PC-3 (cell line): Measurements from ENCODE around the gene SLC25A17. TPM values are rescaled to one million over a fixed set of nuclear protein-coding genes. Genes with fewer than 3 reads are reported as not detected.

Source experiments
- ATAC-seq: fragments of 200-7000 bp; cut with Tn5 transposase; 2 replicates; pipeline ENCODE4 v1.9.1; 2020; ENCODE audit warnings: mild to moderate bottlenecking, moderate library complexity
- BruUV-seq: library from RNA; stranded (reverse); fragments of 400-500 nt; replicated peaks from 2 replicates; lab custom pipeline; 2021; lab: Mats Ljungman, UMichigan
- CTCF ChIA-PET: fragments of 300-600 bp; sonication (Branson Sonifier 250); formaldehyde crosslinking; loops from one replicate; lab custom pipeline; 2022; ENCODE audit warnings: antibody characterized with exemption; lab: Charles Lee
- POLR2A ChIA-PET: fragments of 300-600 bp; sonication (Branson Sonifier 250); formaldehyde crosslinking; loops from one replicate; lab custom pipeline; 2022; ENCODE audit warnings: antibody characterized with exemption; ENCODE audit not compliant: unreplicated experiment; lab: Charles Lee
- DNase-seq: peaks from one replicate; pipeline ENCODE4 v3.0.0-alpha.2; 2015
- H2AFZ ChIP-seq: fragments of 300-600 bp; sonication (generic); 2 replicates; pipeline ENCODE4 v1.6.0; 2016; ENCODE audit warnings: antibody characterized with exemption, low read length
- H3F3A ChIP-seq: fragments of 300-600 bp; sonication (generic); one replicate; pipeline ENCODE4 v1.6.0; 2017; ENCODE audit warnings: antibody characterized with exemption, low read length, control low read depth, mild to moderate bottlenecking; ENCODE audit not compliant: unreplicated experiment
- H3K27ac ChIP-seq: fragments of 300-600 bp; sonication (generic); 2 replicates; pipeline ENCODE4 v1.5.1; 2016; ENCODE audit warnings: mild to moderate bottlenecking, low read length
- H3K27me3 ChIP-seq: fragments of 300-600 bp; sonication (generic); 2 replicates; pipeline ENCODE4 v1.6.1; 2016; ENCODE audit warnings: low read length, mixed read lengths
- H3K36me3 ChIP-seq: fragments of 300-600 bp; sonication (generic); 2 replicates; pipeline ENCODE4 v1.6.1; 2016; ENCODE audit warnings: low read depth, mixed run types, low read length, mixed read lengths
- H3K4me1 ChIP-seq: fragments of 300-600 bp; sonication (generic); 2 replicates; pipeline ENCODE4 v1.5.1; 2016; ENCODE audit warnings: low read length; ENCODE audit not compliant: insufficient read depth
- H3K4me2 ChIP-seq: fragments of 300-600 bp; sonication (generic); 2 replicates; pipeline ENCODE4 v1.6.0; 2016; ENCODE audit warnings: low read length
- H3K4me3 ChIP-seq: fragments of 300-600 bp; sonication (generic); 2 replicates; pipeline ENCODE4 v1.5.1; 2016; ENCODE audit warnings: mild to moderate bottlenecking, low read length, mixed read lengths
- H3K79me2 ChIP-seq: fragments of 300-600 bp; sonication (generic); 2 replicates; pipeline ENCODE4 v1.6.1; 2017; ENCODE audit warnings: low read length, mixed read lengths
- H3K9ac ChIP-seq: fragments of 300-600 bp; sonication (generic); 2 replicates; pipeline ENCODE4 v1.6.0; 2016; ENCODE audit warnings: mild to moderate bottlenecking, low read length
- H3K9me2 ChIP-seq: fragments of 300-600 bp; sonication (generic); replicated peaks from 2 replicates; pipeline ENCODE4 v1.6.1; 2016; ENCODE audit warnings: mixed run types, low read length, mixed read lengths
- H3K9me3 ChIP-seq: fragments of 300-600 bp; sonication (generic); 2 replicates; pipeline ENCODE4 v1.6.1; 2016; ENCODE audit warnings: low read length, mixed read lengths
- H4K20me1 ChIP-seq: fragments of 300-600 bp; sonication (generic); 2 replicates; pipeline ENCODE4 v1.6.1; 2016; ENCODE audit warnings: low read length, mixed read lengths
- EZH2 ChIP-seq: fragments of 300-600 bp; sonication (generic); IDR thresholded peaks from one replicate; pipeline ENCODE4 v1.6.1; 2017; ENCODE audit warnings: antibody characterized with exemption, mild to moderate bottlenecking, low read length; ENCODE audit not compliant: unreplicated experiment
- EZH2phosphoT487 ChIP-seq: fragments of 300-600 bp; sonication (generic); IDR thresholded peaks from 2 replicates; pipeline ENCODE4 v1.6.1; 2018; ENCODE audit warnings: mild to moderate bottlenecking, antibody characterized with exemption, low read length, borderline replicate concordance
- intact Hi-C: fragments of 100-400 bp; cut with micrococcal nuclease; formaldehyde crosslinking; loops from 2 replicates; pipeline ENCODE4 v1.9.0; 2023
- total RNA-seq: library from RNA; depleted of rRNA; stranded (reverse); fragments of >200 nt; gene quantifications from 2 replicates; pipeline ENCODE4 v1.2.3, GENCODE V29; 2014
- TF ChIP-seq, protein P1 (sequence below): fragments of 300-600 bp; sonication (generic); conservative IDR thresholded peaks from 2 replicates; pipeline ENCODE4 v1.5.1; 2017; ENCODE audit warnings: antibody characterized with exemption, low read depth, mild to moderate bottlenecking, low read length

The SLC25A17 gene
- total RNA-seq, 1 experiment from 2014 or later, result 18.3 TPM

GRCh38 chr22:40758390-40758789 lies 60.8 kb downstream of the SLC25A17 start:
- peak overlapping the region; percentile 39 for H3K27ac ChIP-seq
- 0 out of 2 replicates have a peak overlapping the region, but pooled peaks have one; percentile 32 for H2AFZ ChIP-seq
- H3K4me3 ChIP-seq, result peak overlapping the region; percentile 14; the same call in 1 of the 2 replicates
- H3K9ac ChIP-seq, result no peak overlapping the region
- TF ChIP-seq, protein P1, sequence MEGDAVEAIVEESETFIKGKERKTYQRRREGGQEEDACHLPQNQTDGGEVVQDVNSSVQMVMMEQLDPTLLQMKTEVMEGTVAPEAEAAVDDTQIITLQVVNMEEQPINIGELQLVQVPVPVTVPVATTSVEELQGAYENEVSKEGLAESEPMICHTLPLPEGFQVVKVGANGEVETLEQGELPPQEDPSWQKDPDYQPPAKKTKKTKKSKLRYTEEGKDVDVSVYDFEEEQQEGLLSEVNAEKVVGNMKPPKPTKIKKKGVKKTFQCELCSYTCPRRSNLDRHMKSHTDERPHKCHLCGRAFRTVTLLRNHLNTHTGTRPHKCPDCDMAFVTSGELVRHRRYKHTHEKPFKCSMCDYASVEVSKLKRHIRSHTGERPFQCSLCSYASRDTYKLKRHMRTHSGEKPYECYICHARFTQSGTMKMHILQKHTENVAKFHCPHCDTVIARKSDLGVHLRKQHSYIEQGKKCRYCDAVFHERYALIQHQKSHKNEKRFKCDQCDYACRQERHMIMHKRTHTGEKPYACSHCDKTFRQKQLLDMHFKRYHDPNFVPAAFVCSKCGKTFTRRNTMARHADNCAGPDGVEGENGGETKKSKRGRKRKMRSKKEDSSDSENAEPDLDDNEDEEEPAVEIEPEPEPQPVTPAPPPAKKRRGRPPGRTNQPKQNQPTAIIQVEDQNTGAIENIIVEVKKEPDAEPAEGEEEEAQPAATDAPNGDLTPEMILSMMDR, result no peak
- no peak for TF ChIP-seq EZH2
- no peak for TF ChIP-seq EZH2phosphoT487
- peak overlapping the region; percentile 61 for H3K4me2 ChIP-seq
- no peaks in the 10 kb centered on the region for H4K20me1 ChIP-seq
- no peaks in the 10 kb centered on the region for H3K27me3 ChIP-seq
- no peaks in the 10 kb centered on the region for H3K9me2 ChIP-seq
- BruUV-seq, result no TSS peak
- ATAC-seq (peak; percentile 88), DNase-seq (peak; percentile 63)
- no peaks in the 10 kb centered on the region for H3K79me2 ChIP-seq
- POLR2A ChIA-PET, result no interaction called here
- H3F3A ChIP-seq, result no peaks in the 10 kb centered on the region
- H3K4me1 ChIP-seq, result peaks cover 25% of the 10 kb centered on the region
- H3K9me3 ChIP-seq, result no peaks in the 10 kb centered on the region
- CTCF ChIA-PET, result no interaction called here
- intact Hi-C loops, result no loop called here
- no peaks in the 10 kb centered on the region for H3K36me3 ChIP-seq

GRCh38 chr22:40757071-40757470 lies 62.1 kb downstream of the SLC25A17 start:
- TF ChIP-seq, protein P1, result no peak
- TF ChIP-seq EZH2phosphoT487 (no peak), EZH2 (no peak)
- H4K20me1 ChIP-seq, result no peaks in the 10 kb centered on the region
- no TSS peak for BruUV-seq
- POLR2A ChIA-PET, result no interaction called here
- H3K9ac ChIP-seq, result no peak overlapping the region
- intact Hi-C loops, result no loop called here
- no peak for ATAC-seq
- H3F3A ChIP-seq, result no peaks in the 10 kb centered on the region
- no peak overlapping the region for H2AFZ ChIP-seq
- DNase-seq, result peak; percentile 23
- no peaks in the 10 kb centered on the region for H3K36me3 ChIP-seq
- H3K4me2 ChIP-seq, result no peak overlapping the region
- no peaks in the 10 kb centered on the region for H3K9me2 ChIP-seq
- H3K9me3 ChIP-seq, result no peaks in the 10 kb centered on the region
- H3K4me1 ChIP-seq, result peaks cover 25% of the 10 kb centered on the region
- H3K27ac ChIP-seq, result no peak overlapping the region
- CTCF ChIA-PET, result interaction anchor here (1.1 kb wide), 1 partner anchor 74 kb away, joined by 4 read pairs; no protein-coding TSS in a partner anchor
- no peaks in the 10 kb centered on the region for H3K27me3 ChIP-seq
- H3K4me3 ChIP-seq, result no peak overlapping the region
- no peaks in the 10 kb centered on the region for H3K79me2 ChIP-seq

DNA sequence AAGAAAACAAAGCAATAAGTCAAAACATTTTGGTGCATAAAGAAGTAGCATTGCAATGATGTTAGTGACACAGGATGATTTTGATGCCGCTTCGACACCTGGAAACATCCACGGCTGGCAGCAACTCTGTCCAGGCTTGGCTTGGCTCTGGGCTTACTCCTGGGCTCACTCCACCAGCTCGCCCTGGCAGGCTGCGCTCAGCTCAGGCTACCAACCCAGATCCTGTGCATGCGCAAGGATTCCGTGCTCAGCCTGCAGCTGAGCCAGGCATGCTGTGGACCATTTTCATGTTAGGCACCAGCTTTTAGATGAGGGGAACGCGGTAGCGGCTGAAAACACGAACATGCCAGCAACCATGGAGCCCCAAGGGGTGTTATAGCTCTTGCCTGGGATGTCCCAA lies 66.0 kb downstream of the SLC25A17 start:
- Histone ChIP-seq H2AFZ (no peak overlapping the region), H3K4me1 (peaks cover 13% of the 10 kb centered on the region), H3K9me3 (no peaks in the 10 kb centered on the region), H3K27ac (no peak overlapping the region), H3K36me3 (no peaks in the 10 kb centered on the region), H3K9ac (no peak overlapping the region), H3K4me3 (no peak overlapping the region), H3K27me3 (no peaks in the 10 kb centered on the region), H3K79me2 (no peaks in the 10 kb centered on the region), H3K9me2 (no peaks in the 10 kb centered on the region), H3K4me2 (no peak overlapping the region), H3F3A (no peaks in the 10 kb centered on the region), H4K20me1 (no peaks in the 10 kb centered on the region)
- POLR2A ChIA-PET, result no interaction called here
- no TSS peak for BruUV-seq
- ATAC-seq, result no peak
- CTCF ChIA-PET, result no interaction called here
- intact Hi-C loops, result no loop called here
- TF ChIP-seq EZH2 (no peak), EZH2phosphoT487 (no peak)
- TF ChIP-seq, protein P1, result no peak
- DNase-seq, result no peak
